ENCODE measurements around the gene RALGAPA2. TPM values are rescaled to one million over a fixed set of nuclear protein-coding genes. Genes with fewer than 3 reads are reported as not detected.

The RALGAPA2 gene
- total and polyA plus RNA-seq, 2 donors (not counting 3 experiments of a cell fraction or from before 2014, with no cell fraction given): 10.0 to 46.8 TPM

- CTCF ChIA-PET: interaction anchor here (1.0 kb wide), 2 partner anchors 12 to 14 kb away, joined by 3 to 5 read pairs; no protein-coding TSS in a partner anchor
Observed at GRCh38 chr20:20608041-20608440, 104.4 kb downstream of the RALGAPA2 start.

More at GRCh38 chr20:20608041-20608440, 104.4 kb downstream of the RALGAPA2 start:
- H3K27ac ChIP-seq (ENCODE audit: insufficient read depth, low read depth, low read length): no peak overlapping the region
- H3K27me3 ChIP-seq (ENCODE audit: control insufficient read depth in 2 of 2, insufficient read depth in 2 of 2, low read length in 2 of 2): no peaks in the 10 kb centered on the region
- no peak for DNase-seq (ENCODE audit: low read depth, low spot score)
- no peaks in the 10 kb centered on the region for H4K20me1 ChIP-seq (replicated peaks; ENCODE audit: control insufficient read depth, extremely low read depth, insufficient read depth, low read length)
- H3K9ac ChIP-seq (replicated peaks; ENCODE audit: extremely low read depth, insufficient read depth, low read length): no peak overlapping the region
- no peak overlapping the region for H3K4me3 ChIP-seq (replicated peaks in 1 of 3; ENCODE audit: insufficient read depth in 1 of 3, low read depth in 1 of 3, low read length in 3 of 3)
- peaks cover 2% of the 10 kb centered on the region in 2 experiments for H3K36me3 ChIP-seq (ENCODE audit: control insufficient read depth in 2 of 2, extremely low read depth in 1 of 2, insufficient read depth in 2 of 2, low read length in 2 of 2)
- dilution Hi-C loops (cut with MboI; ENCODE audit: extremely low pct_ligation_motif_present, low sequenced_read_pairs) (no loop called here), intact Hi-C loops (cut with micrococcal nuclease) (no loop called here)
- no peak overlapping the region for H3K4me2 ChIP-seq (ENCODE audit: insufficient read depth, low read length)
- no peaks in the 10 kb centered on the region for H3K79me2 ChIP-seq (ENCODE audit: control insufficient read depth, insufficient read depth, low read length)
- H2AFZ ChIP-seq (ENCODE audit: low read depth, low read length): no peak overlapping the region
- TF ChIP-seq JUN (IDR thresholded peaks at IDR 0.05; ENCODE audit: borderline replicate concordance, insufficient read depth, insufficient read length, low read depth) (no peak), CTCF (IDR thresholded peaks at IDR 0.05; ENCODE audit: extremely low read depth in 1 of 2, insufficient read depth in 1 of 2, low read depth in 1 of 2, low read length in 2 of 2) (no peak), POLR2AphosphoS5 (IDR thresholded peaks at IDR 0.05; ENCODE audit: insufficient read depth, low read depth, low read length) (no peak), EZH2 (IDR thresholded peaks at IDR 0.05; ENCODE audit: borderline replicate concordance, low read depth, low read length, severe bottlenecking) (no peak), GATA2 (IDR thresholded peaks at IDR 0.05; ENCODE audit: insufficient read depth, insufficient read length, low read depth, low read length) (no peak), MAX (IDR thresholded peaks at IDR 0.05; ENCODE audit: insufficient read depth, insufficient read length) (no peak), MYC (IDR thresholded peaks at IDR 0.05; ENCODE audit: low read depth, low read length) (no peak), FOS (IDR thresholded peaks at IDR 0.05; ENCODE audit: borderline replicate concordance, insufficient read depth, low read length) (no peak), POLR2A (IDR thresholded peaks at IDR 0.05; ENCODE audit: low read depth, low read length) (no peak)
- no TSS peak for BruUV-seq (replicated peaks)
- POLR2A ChIA-PET: no interaction called here
- peaks cover 6% of the 10 kb centered on the region for H3K9me1 ChIP-seq (replicated peaks; ENCODE audit: control insufficient read depth, extremely low read depth, insufficient read depth, low read length)
- no peaks in the 10 kb centered on the region for H3K4me1 ChIP-seq (ENCODE audit: control insufficient read depth, extremely low read depth, insufficient read depth, low read length)
- no peaks in the 10 kb centered on the region for H3K9me3 ChIP-seq (replicated peaks; ENCODE audit: control insufficient read depth, insufficient read depth, low read length)
- FAIRE-seq: no peak

Data from endothelial cell of umbilical vein (primary cell).